GM18505 (cell line): Measurements from ENCODE around the gene C15orf62.

Experiments used
- ATAC-seq: cut with Tn5 transposase; IDR thresholded peaks from one replicate; pipeline ENCODE4 v1.9.1; 2021; ENCODE audit not compliant: unreplicated experiment
- POLR2A ChIP-seq: IDR thresholded peaks from 4 replicates; pipeline ENCODE4 v1.6.1; 2011; ENCODE audit warnings: borderline replicate concordance; ENCODE audit not compliant: insufficient read depth, insufficient read length; ENCODE audit errors: extremely low read depth

Gene C15orf62

DNA sequence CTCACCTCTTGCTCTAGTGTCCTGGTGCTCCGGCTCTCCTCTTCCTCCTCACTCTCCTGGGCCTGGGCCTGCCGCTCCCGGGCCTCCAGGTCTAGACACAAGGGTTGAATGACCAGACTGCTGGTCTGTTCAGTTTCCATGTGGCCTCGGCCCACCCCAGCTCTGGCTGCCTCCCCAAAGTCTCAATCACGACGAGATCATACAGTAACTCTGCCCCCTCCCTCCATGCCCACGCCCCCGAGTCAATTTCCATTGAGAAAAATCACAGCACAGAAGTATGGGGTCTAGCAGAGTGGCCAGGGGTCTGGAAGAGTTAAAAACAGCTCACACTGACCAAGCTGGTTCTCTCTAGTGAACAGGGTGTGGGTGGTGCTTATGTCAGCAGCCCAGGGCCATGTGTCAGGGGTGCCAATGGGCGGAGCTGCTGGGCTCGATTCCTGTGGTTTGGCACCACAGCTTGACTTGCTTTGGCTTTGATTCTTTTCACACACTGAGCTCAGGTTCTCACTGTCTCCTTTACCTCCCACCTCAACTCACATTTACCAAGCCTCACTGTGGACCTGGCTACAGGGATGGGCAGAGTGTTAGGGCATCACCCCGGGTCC lies 6.9 kb downstream of the C15orf62 start:
- ATAC-seq = no peak
- no peak for TF ChIP-seq POLR2A

DNA sequence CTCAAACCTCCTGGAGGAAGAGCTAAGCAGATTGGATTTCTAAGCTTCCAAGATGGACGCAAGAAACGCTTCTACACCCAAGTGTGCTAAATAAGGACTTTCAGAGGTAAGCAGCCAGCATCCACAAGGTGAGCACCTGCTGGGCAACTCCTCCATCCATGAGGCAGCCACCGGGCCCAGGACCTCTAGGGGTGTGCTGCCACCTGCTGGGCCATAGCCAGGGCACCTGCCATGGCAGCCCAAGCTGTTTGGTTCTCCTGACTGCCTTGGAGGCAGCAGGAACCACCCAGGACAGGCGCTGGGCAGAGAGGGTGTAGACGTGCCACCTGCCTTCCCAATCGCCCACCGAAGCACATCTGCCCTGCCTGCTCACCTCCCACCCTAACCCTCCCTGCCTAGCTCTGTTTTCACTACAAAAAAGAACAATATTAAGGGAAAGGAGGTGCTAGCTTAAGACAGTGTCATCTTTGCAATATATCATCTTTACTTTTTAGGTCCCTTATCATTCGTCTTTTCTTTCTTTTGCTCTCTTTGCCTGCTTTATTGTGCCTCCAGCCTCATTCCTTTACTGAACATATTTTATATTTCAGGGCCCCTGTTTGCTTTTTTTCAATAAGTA lies 12.9 kb downstream of the C15orf62 start:
- TF ChIP-seq POLR2A = no peak
- peak; percentile 75 for ATAC-seq

DNA sequence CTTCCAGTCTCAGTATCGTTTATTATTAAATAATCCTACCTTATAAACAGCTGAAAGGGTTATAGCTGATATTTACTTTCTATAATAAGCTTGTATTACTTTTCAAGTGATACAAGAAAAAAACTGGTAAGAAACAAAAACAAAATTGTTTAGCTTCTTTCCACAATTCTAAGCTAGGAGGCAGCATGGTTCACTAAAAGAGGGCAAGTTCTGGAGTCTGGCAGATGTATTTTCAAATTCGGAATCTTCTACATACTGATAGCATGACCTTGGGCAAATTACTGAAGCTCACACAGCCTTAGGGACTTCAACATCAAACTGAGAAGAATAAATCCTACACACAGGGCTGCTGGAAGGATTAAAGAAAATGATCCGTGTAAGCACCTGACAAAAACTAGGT lies 15.4 kb downstream of the C15orf62 start:
- no peak for ATAC-seq
- no peak for TF ChIP-seq POLR2A

DNA sequence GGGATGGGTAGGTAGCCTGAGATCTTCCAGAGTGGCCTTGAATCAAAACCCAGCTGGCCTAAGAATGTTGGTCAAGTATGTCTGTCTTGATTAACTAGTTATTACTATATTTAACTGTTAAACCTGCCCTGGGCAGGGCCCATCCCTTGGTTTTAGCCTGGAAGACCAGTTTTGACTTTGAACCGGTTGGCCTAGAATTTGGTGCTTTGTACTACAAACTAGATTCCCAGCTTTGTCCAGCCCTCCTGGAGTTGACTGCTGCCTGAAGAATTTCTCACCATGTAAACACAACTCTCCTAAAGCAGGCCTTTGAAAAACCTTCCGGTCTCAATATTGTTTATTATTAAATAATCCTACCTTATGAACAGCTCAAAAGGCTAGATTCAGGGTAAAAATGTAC lies 16.0 kb downstream of the C15orf62 start:
- no peak for TF ChIP-seq POLR2A
- ATAC-seq = no peak

DNA sequence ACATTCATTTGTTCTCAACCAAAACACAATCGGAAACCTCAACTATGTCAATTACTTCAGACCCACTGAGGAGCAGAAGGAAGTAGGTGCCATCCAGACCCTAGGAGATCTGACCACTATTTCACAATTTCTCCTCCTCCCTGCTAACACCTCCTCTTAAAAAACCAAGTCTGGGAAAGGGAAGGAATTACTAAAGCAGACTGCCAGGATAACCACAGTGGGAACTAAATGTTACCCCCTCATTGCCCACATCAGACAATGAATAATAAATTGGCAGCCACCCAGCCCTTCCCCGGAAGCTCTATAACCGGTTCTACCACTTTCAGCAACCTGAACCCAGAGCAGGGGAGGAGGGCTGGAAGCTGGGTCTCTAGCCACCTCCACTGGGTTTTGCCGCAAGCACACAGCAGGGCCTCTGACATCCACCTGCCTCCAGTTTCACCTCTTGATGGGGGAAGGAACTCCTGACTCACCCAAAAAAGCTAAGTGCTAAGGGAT lies 17.6 kb downstream of the C15orf62 start:
- TF ChIP-seq POLR2A = no peak
- ATAC-seq = no peak

DNA sequence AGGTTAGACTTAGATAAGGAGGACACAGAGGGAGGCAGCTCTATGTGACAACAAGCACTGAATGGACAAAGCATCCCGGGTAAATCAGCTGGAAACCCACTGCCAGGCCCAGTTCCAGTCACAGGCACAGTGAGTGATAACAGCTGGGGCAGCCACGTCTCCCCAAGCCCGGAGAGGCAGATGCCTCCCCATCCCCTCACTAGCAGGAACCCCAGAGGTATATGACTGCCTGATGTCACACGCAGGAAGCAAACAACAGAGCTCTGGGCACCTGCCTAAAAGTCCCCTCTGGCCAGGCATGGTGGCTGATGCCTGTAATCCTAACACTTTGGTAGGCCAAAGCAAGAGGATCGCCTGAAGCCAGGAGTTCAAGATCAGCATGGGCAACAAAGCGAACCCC lies 18.2 kb downstream of the C15orf62 start:
- ATAC-seq = no peak
- TF ChIP-seq POLR2A = no peak

DNA sequence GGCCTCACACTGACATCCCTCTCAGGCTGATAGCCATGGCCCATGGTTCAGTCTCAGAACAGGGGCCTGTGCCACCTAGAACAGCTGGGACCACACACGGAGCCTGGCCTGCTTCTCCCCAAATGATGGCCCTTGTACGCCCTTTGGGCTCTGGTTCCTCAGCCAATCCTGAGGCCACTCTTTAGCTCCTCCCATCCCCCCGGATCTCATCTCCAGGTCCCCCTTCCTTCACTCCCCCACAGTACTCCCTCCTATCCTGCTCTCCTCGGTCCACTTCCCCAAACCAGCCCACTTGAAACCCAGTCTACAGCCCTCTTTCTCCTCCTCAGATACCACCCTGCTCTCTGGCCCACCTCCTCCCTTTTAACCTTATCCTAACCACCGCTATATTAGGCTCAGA lies 19.3 kb downstream of the C15orf62 start:
- ATAC-seq = no peak
- TF ChIP-seq POLR2A = no peak

DNA sequence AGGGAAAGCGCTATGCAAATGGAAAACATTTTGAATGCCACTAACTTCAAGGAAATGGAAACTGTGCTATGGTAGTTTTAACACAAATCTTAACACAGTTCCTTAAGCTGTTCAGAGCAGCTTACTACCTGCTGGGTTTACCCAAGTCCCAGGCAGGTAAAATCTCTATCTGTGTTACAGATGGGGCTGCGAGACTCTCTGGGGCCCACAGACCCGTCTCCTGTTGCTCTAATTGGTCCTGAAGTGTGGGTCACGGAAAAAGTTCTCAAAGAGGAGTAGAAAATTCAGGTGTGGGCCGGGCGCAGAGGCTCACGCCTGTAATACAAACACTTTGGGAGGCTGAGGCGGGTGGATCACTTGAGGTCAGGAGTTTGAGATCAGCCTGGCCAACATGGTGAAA lies 20.2 kb downstream of the C15orf62 start:
- no peak for ATAC-seq
- TF ChIP-seq POLR2A = no peak

DNA sequence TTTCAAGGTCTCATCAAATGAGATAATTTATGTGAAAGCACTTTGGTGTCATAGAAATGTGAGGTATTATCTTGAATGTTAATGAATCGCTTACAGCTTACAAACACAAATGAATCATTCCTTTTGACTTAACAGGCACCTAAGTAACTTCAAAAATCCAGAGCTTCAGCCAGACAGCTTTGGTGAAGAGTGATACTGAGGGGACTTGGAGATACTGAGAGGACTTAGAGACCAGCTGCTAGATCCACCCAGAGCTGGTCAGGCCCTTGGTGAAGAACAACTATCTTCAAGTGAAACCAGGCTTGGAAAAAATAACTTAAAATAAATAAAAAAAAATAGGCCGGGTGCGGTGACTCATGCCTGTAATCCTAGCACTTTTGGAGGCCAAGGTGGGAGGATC lies 20.9 kb downstream of the C15orf62 start:
- no peak for TF ChIP-seq POLR2A
- no peak for ATAC-seq

DNA sequence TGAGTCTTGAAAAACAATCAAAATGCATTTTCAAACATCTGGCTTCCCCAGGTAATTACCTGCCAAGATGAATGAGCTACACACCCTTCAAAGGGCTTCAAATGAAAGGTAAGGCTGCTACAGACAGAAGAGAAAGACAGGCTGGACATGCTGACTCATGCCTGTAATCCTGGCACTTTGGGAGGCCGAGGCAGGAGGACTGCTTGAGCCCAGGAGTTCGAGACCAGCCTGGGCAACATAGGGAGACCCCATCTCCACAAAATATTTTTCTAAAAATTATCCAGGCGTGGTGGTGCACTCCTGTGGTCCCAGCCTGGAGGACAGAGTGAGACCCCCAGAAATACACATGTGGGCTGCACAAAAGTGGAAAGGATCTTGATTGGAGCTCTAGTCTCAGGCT lies 22.6 kb downstream of the C15orf62 start:
- TF ChIP-seq POLR2A = no peak
- ATAC-seq = no peak

DNA sequence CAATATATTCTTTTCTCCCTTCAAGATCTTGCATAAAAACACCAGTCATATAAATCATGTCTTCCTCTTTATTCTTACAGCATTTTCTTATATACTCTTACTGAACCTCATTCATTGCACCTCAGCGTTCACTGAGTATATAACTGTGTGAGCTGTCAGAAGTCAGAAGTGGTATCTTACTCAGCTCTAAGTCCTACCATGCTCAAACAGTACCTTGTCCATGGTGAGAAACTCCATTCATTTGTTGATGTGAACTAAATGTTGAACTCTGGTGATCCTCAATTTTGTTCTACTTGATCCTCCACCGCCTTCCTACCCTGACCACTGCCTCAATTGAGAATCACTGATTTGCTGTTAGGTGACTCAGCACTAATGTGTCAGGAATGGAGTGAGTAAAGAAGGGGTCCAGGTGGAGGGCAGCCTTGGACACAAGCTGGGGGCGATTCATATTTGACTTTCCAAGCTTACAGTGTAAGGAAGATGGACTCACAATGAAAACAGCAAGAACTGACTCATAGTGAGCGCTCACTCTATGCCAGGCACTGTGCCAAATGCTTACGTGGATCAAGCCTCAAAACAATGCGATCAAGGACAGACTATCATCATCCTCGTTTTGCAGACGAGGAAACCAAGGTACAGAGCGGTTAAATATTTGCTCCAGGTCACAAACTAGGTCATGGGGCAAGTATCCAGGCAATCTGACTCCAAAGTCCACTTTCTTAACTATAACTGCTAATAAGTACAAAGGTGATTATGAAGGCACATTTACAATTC lies 23.6 kb downstream of the C15orf62 start:
- no peak for ATAC-seq
- no peak for TF ChIP-seq POLR2A

DNA sequence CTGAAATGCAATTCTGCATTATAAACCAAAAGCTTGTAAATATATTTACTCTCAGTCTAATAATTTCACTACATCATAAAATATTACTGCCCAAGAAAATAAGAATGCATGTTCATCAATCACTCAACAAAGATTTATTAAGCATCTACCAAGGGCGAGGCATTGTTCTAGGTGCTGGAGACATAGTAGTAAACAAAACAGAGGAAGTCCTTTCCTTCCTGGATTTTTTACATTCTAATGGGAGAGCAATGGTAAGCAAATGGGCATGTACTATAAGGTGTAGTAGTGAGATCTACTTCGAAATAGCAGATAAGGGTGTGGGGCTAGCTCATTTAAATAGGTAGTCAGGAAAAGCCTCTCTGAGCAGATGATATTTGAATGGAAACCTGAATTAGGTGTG lies 26.3 kb downstream of the C15orf62 start:
- no peak for ATAC-seq
- no peak for TF ChIP-seq POLR2A

DNA sequence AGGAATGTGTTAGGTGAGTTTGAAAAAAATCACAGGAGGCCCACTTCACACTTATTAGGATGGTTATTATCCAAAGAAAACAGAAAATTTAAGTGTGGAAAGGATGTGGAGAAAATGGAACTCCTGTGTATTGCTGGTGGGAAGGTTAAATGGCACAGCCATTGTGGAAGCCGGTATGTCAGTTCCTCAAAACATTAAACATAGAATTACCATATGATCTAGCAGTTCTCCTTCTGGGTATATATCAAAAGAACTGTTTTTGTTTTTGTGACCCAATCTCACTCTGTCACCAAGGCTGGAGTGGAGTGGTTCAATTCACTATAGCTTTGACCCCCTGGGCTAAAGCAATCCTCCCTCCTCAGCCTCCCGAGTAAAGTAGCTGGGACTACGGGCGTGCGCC lies 26.7 kb downstream of the C15orf62 start:
- no peak for ATAC-seq
- TF ChIP-seq POLR2A = no peak

DNA sequence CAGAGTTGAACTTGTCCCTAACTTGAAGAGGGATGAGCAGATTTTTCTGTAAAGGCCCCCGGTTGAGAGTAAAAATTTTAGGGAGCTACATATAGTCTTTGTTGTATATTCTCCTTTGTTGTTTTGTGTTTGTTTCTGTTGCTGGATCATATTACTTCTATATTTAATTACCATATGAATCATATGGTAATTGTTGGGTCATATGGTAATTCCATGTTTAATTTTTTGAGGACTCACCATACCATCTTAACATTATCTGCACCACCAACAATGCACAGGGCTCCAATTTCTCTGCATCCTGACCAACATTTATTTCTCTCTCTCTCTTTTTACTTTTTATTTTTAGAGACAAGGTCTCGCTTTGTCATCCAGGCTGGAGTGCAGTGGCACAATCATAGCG lies 29.7 kb downstream of the C15orf62 start:
- no peak for ATAC-seq
- no peak for TF ChIP-seq POLR2A
